ENCODE data around the gene KCNN1. TPM values are rescaled to one million over a fixed set of nuclear protein-coding genes. Genes with fewer than 3 reads are reported as not detected.
A peak's percentile ranks its signal among the peaks of the same experiment; 100 is the strongest.

KCNN1 gene
- total and polyA plus RNA-seq, 9 of the 15 experiments (the other 6 are each of a cell fraction or from before 2014, with no cell fraction given): 0.01 to 6.2 (median 0.72) TPM

DNA sequence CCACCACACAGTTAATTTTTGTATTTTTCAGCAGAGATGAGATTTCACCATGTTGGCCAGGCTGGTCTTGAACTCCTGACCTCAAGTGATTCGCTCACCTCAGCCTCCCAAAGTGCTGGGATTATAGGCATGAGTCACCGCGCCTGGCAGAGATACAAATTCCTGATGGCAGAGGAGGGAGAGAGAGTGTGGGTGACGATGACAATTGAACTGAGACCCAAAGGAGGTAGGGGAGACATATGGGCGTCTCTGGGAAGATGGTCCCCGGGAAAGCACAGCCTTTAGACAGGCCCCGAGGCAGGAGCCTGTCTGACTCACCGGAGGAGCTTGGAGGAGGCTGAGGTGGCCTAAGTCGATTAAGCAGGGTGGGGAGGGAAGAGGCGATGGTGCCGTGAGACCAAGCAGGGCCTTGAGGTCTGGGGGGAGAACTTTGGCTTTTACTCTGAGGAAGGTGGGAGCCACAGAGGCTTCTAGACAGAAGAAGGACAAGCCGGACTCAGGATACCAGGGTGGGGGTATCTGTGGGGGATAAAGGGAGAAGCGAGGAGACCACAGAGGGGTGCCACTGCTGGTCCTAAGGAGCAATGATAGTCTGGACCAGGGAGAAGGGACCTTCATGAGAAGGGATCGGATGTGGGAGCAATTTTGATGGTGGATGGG is 79.3 kb downstream of the KCNN1 start (continued):
- peak; percentile 16; the same call in 1 of the 2 replicates for TF ChIP-seq C11orf30 (IDR thresholded peaks at IDR 0.05; ENCODE audit: low read depth)
- no peak for TF ChIP-seq BRF1 (IDR thresholded peaks at IDR 0.05; ENCODE audit: borderline replicate concordance, extremely low read depth, insufficient read length)
- peak; percentile 54 for TF ChIP-seq NFE2 (IDR thresholded peaks at IDR 0.05; ENCODE audit: low read depth)
- TF ChIP-seq TSC22D4 (tag; IDR thresholded peaks at IDR 0.05): no peak
- no peak for TF ChIP-seq TCF7L2 (IDR thresholded peaks at IDR 0.05; ENCODE audit: low read depth, low read length)
- TF ChIP-seq CBFA2T2 (conservative IDR thresholded peaks at IDR 0.05): peak; percentile 13; the same call in 1 of the 2 replicates
- peak; percentile 48; the same call in 1 of the 2 replicates for TF ChIP-seq BCOR (IDR thresholded peaks at IDR 0.05)
- TF ChIP-seq GTF2A2 (tag; IDR thresholded peaks at IDR 0.05): no peak
- no peak for TF ChIP-seq SAP30 (IDR thresholded peaks at IDR 0.05; ENCODE audit: borderline replicate concordance, insufficient read depth, low read depth, low read length, poor library complexity, severe bottlenecking)
- no peak for TF ChIP-seq ZNF436 (CRISPR knock-in tag; IDR thresholded peaks at IDR 0.05)
- TF ChIP-seq ARID1B (IDR thresholded peaks at IDR 0.05): peak; percentile 71
- peak; percentile 78 for TF ChIP-seq JUND (IDR thresholded peaks at IDR 0.05; ENCODE audit: borderline replicate concordance, low read depth, low read length)
- TF ChIP-seq JUND (tag; IDR thresholded peaks at IDR 0.05; ENCODE audit: borderline replicate concordance, low read depth, low read length): peak; percentile 78; the same call in 2 of the 3 replicates
- peak; percentile 61 for TF ChIP-seq CBFA2T3 (IDR thresholded peaks at IDR 0.05)
- no peak for TF ChIP-seq RAD51 (IDR thresholded peaks at IDR 0.05; ENCODE audit: borderline replicate concordance, low read depth)
- TF ChIP-seq MTA1 (IDR thresholded peaks at IDR 0.05; ENCODE audit: borderline replicate concordance): no peak
- TF ChIP-seq KDM1A (IDR thresholded peaks at IDR 0.05): peak; percentile 87 to 90
- TF ChIP-seq, protein P1, sequence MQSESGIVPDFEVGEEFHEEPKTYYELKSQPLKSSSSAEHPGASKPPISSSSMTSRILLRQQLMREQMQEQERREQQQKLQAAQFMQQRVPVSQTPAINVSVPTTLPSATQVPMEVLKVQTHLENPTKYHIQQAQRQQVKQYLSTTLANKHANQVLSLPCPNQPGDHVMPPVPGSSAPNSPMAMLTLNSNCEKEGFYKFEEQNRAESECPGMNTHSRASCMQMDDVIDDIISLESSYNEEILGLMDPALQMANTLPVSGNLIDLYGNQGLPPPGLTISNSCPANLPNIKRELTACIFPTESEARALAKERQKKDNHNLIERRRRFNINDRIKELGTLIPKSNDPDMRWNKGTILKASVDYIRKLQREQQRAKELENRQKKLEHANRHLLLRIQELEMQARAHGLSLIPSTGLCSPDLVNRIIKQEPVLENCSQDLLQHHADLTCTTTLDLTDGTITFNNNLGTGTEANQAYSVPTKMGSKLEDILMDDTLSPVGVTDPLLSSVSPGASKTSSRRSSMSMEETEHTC (IDR thresholded peaks at IDR 0.05): no peak
- TF ChIP-seq NFIC (IDR thresholded peaks at IDR 0.05): peak; percentile 88
- TF ChIP-seq, protein P2, sequence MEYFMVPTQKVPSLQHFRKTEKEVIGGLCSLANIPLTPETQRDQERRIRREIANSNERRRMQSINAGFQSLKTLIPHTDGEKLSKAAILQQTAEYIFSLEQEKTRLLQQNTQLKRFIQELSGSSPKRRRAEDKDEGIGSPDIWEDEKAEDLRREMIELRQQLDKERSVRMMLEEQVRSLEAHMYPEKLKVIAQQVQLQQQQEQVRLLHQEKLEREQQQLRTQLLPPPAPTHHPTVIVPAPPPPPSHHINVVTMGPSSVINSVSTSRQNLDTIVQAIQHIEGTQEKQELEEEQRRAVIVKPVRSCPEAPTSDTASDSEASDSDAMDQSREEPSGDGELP (CRISPR knock-in tag; IDR thresholded peaks at IDR 0.05; ENCODE audit: borderline replicate concordance): peak; percentile 28; the same call in 1 of the 2 replicates
- 0 out of 2 replicates have a peak, but pooled peaks have one; percentile 16 for TF ChIP-seq ZEB2 (IDR thresholded peaks at IDR 0.05)
- TF ChIP-seq ZFP36 (IDR thresholded peaks at IDR 0.05; ENCODE audit: low read depth, low read length, partially characterized antibody): peak; percentile 65
- 0 out of 2 replicates have a peak, but pooled peaks have one; percentile 18 for TF ChIP-seq TEAD4 (IDR thresholded peaks at IDR 0.05; ENCODE audit: low read length)
- no peak for TF ChIP-seq TEAD4 (CRISPR knock-in tag; IDR thresholded peaks at IDR 0.05; ENCODE audit: borderline replicate concordance)
- TF ChIP-seq, protein P3, sequence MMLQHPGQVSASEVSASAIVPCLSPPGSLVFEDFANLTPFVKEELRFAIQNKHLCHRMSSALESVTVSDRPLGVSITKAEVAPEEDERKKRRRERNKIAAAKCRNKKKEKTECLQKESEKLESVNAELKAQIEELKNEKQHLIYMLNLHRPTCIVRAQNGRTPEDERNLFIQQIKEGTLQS (IDR thresholded peaks at IDR 0.05): peak; percentile 92
- TF ChIP-seq, protein P3 (CRISPR knock-in tag; conservative IDR thresholded peaks at IDR 0.05): no peak
- TF ChIP-seq ZNF785 (CRISPR knock-in tag; IDR thresholded peaks at IDR 0.05): no peak
- TF ChIP-seq EGR1 (conservative IDR thresholded peaks at IDR 0.05): peak; percentile 55
- TF ChIP-seq E2F3 (CRISPR knock-in tag; IDR thresholded peaks at IDR 0.05): no peak
- TF ChIP-seq MAFG (tag; conservative IDR thresholded peaks at IDR 0.05): 0 out of 2 replicates have a peak, but pooled peaks have one; percentile 12

Data from K562 (cell line).